NCI-H2107 (cell line): ENCODE measurements around the gene TAF1A.

Source experiments
- DNase-seq: peaks from one replicate; lab custom pipeline; 2025; lab: John Stamatoyannopoulos, UW

Gene TAF1A

GRCh38 chr1:222535455-222535854 is 54.3 kb downstream of the TAF1A start:
- DNase-seq: no peak

DNA sequence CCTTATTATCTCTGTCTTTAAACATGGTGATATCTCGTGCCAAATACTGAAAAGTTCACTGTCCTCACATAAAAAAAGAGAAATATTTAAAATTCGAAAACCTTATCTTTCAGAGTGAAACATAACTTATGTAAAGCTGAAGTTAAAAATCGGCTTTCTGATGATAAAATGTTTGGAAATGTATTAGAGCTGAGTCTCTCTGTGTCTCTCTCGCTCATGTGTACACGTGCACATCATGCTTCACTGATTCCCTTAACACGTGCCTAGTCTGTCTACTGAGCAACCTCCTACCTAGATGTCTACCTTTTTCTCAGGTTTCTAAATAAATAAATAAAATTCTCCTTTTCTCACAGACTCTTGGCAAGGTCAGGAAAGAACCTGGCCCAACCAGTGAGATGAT is 58.9 kb downstream of the TAF1A start:
- no peak for DNase-seq

GRCh38 chr1:222529916-222530315 is 59.8 kb downstream of the TAF1A start:
- DNase-seq: no peak

DNA sequence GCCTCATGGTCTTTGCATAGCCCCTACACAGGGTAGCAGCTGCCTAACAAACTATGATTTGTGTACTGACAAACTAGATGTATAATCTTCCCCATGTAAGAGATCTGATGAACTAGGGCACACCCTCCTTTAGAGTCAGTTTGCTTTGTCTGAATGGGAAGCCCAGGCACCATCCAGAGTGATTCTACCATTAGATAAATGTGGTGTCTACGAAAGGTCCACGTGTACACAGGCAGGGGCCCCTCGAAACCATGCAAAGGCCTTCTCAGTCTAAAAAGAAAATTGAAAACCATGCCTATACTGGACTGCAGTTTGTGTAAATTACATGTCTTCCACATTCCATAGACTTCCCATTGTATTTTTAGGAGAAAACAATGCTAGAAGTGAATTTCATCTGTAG is 60.6 kb downstream of the TAF1A start:
- no peak for DNase-seq

DNA sequence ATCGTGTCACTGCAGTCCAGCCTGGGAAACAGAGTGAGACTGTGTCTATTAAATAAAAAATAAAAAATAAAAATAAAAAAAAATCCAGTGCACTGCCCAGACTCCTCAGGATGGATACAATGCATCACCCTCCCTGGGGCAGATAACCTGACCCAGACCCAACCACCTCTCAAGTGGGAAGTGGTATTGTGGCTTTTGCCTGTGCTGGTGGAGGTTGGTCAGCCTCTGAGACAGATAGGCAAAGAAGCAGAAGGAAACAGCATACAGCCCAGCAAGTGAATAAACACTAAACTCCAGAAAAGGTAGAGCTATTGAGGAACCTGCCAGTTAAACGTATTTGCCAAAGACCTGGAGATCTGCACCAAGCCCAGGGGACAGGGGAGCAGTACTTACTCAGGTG is 63.8 kb downstream of the TAF1A start:
- no peak for DNase-seq

DNA sequence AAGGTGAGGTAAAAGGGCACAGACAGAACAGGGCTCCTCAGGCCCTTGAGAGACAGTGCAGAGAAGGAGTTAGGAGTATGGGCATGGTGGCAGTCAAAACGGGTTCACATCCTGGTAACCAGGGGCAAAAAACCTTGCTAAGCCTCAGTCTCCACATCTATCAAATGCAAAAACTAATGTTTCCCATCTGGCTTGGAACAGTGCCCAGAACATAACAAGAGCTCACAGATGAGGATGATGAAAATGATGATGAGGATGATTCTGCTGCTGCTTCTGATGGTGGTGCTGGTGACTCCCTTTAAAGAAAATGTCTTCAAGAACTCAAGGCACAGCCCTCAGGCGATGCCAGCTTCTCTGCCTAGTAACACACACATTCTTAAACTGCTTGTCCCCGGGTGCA is 65.9 kb downstream of the TAF1A start:
- no peak for DNase-seq

GRCh38 chr1:222522105-222522915 is 67.4 kb downstream of the TAF1A start:
- DNase-seq: no peak

GRCh38 chr1:222521299-222522104 is 68.2 kb downstream of the TAF1A start:
- DNase-seq: no peak
